Measurements from ENCODE around the gene RPS6KA3.
"Not testable (repeated sequence)": the region's sequence is repeated elsewhere in the genome, so short reads cannot be mapped to it uniquely, and the experiment has no call there.

The RPS6KA3 gene

GRCh38 chrX:20252381-20253231, 14.1 kb downstream of the RPS6KA3 start:
- Histone ChIP-seq H3K4me3 (ENCODE audit: control insufficient read depth in 1 of 7, extremely low read depth in 1 of 7, insufficient read depth in 4 of 7, low read depth in 2 of 7, low read length in 6 of 7) (no peak overlapping the region), H3K36me3 (ENCODE audit: control insufficient read depth in 4 of 4, insufficient read depth in 4 of 4, low read length in 3 of 4) (peaks cover 0 to 13% (median 2%) of the 10 kb centered on the region in 4 experiments), H3K4me1 (ENCODE audit: control extremely low read depth in 1 of 4, control insufficient read depth in 4 of 4, insufficient read depth in 4 of 4, low read length in 3 of 4) (peaks cover 0 to 1% (median 0%) of the 10 kb centered on the region in 4 experiments), H3K27ac (ENCODE audit: insufficient read depth in 1 of 2, low read depth in 1 of 2, low read length in 2 of 2, poor library complexity in 1 of 2, severe bottlenecking in 2 of 2) (no peak overlapping the region), H3K27me3 (replicated peaks in 2 of 5; ENCODE audit: control insufficient read depth in 4 of 5, insufficient read depth in 5 of 5, low read length in 4 of 5) (peaks cover 0 to 4% (median 0%) of the 10 kb centered on the region in 5 experiments), H3K9me3 (ENCODE audit: control extremely low read depth in 1 of 5, control insufficient read depth in 4 of 5, insufficient read depth in 2 of 5, low read depth in 1 of 5, low read length in 4 of 5) (peaks cover 0 to 8% (median 0%) of the 10 kb centered on the region in 5 experiments)
- CTCF ChIA-PET, result interaction anchor here (1.1 to 1.3 kb wide), 2 partner anchors 34 to 185 kb away, joined by 3 read pairs; no protein-coding TSS in a partner anchor
- DNase-seq, result peak in 2 of 3 donors; percentile 51 to 55
- POLR2A ChIA-PET, result no interaction called here
- 100% methylated on average over 2 of the region's 6 CpGs for WGBS (ENCODE audit: insufficient coverage)

DNA sequence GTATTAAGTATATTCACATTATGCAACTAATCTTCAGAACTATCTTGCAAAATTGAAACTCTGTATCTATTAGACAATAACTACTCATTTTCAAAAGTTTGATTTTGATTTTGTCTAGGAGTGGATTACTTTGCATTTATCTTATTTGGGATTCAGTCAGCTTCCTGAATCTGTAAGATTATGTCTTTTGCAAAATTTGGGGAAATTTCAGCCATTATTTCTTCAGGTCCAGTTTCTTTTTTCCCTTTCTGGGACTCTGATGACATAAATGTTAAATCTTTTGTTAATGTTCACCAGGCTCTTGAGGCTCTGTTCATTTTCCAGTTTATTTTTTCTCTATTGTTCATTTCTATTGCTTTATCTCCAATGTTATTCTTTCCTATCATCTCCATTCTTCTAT, 15.0 kb downstream of the RPS6KA3 start:
- no peak for DNase-seq

DNA sequence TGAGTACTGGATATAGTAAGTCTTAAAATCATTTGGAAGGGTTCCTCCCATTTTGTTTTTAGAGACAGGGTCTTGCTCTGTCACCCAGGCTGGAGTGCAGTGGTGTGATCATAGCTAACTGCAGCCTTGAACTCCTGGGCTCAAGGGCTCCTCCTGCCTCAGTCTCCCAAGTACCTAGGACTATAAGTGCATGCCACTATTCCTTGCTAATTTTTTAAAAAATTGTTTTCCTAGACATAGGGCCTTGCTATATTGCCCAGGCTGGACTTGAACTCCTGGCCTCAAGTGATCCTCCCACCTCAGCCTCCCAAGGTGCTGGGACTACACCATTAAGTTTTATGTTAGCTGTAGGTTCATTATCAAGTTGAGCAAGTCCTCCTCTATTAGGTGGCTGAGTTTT, 16.6 kb downstream of the RPS6KA3 start:
- H3K4me1 ChIP-seq (ENCODE audit: control extremely low read depth in 1 of 4, control insufficient read depth in 4 of 4, insufficient read depth in 4 of 4, low read length in 3 of 4); H3K27ac ChIP-seq (ENCODE audit: insufficient read depth in 1 of 2, low read depth in 1 of 2, low read length in 2 of 2, poor library complexity in 1 of 2, severe bottlenecking in 2 of 2); POLR2A ChIA-PET; DNase-seq; H3K9me3 ChIP-seq (ENCODE audit: control extremely low read depth in 1 of 5, control insufficient read depth in 4 of 5, insufficient read depth in 2 of 5, low read depth in 1 of 5, low read length in 4 of 5); CTCF ChIA-PET; H3K4me3 ChIP-seq (ENCODE audit: control insufficient read depth in 1 of 7, extremely low read depth in 1 of 7, insufficient read depth in 4 of 7, low read depth in 2 of 7, low read length in 6 of 7); H3K27me3 ChIP-seq (replicated peaks in 2 of 5; ENCODE audit: control insufficient read depth in 4 of 5, insufficient read depth in 5 of 5, low read length in 4 of 5): not testable (repeated sequence)
- peaks cover 0 to 13% (median 2%) of the 10 kb centered on the region in 4 experiments for H3K36me3 ChIP-seq (ENCODE audit: control insufficient read depth in 4 of 4, insufficient read depth in 4 of 4, low read length in 3 of 4)

More for the DNA sequence above, 15.0 kb downstream of the RPS6KA3 start:
- Histone ChIP-seq H3K27me3 (replicated peaks in 2 of 5; ENCODE audit: control insufficient read depth in 4 of 5, insufficient read depth in 5 of 5, low read length in 4 of 5) (peaks cover 0 to under 1% (median 0%) of the 10 kb centered on the region in 5 experiments), H3K4me1 (ENCODE audit: control extremely low read depth in 1 of 4, control insufficient read depth in 4 of 4, insufficient read depth in 4 of 4, low read length in 3 of 4) (peaks cover 0 to 1% (median 0%) of the 10 kb centered on the region in 4 experiments), H3K27ac (ENCODE audit: insufficient read depth in 1 of 2, low read depth in 1 of 2, low read length in 2 of 2, poor library complexity in 1 of 2, severe bottlenecking in 2 of 2) (no peak overlapping the region), H3K4me3 (ENCODE audit: control insufficient read depth in 1 of 7, extremely low read depth in 1 of 7, insufficient read depth in 4 of 7, low read depth in 2 of 7, low read length in 6 of 7) (no peak overlapping the region), H3K36me3 (ENCODE audit: control insufficient read depth in 4 of 4, insufficient read depth in 4 of 4, low read length in 3 of 4) (peaks cover 0 to 13% (median 2%) of the 10 kb centered on the region in 4 experiments), H3K9me3 (ENCODE audit: control extremely low read depth in 1 of 5, control insufficient read depth in 4 of 5, insufficient read depth in 2 of 5, low read depth in 1 of 5, low read length in 4 of 5) (peaks cover 0 to 8% (median 0%) of the 10 kb centered on the region in 5 experiments)
- POLR2A ChIA-PET, result no interaction called here
- CTCF ChIA-PET, result no interaction called here

- H3K4me1 ChIP-seq (ENCODE audit: control extremely low read depth in 1 of 4, control insufficient read depth in 4 of 4, insufficient read depth in 4 of 4, low read length in 3 of 4), result peaks cover 0 to 1% (median 0%) of the 10 kb centered on the region in 4 experiments
- H3K27me3 ChIP-seq (replicated peaks in 2 of 5; ENCODE audit: control insufficient read depth in 4 of 5, insufficient read depth in 5 of 5, low read length in 4 of 5), result peaks cover 0 to 4% (median 0%) of the 10 kb centered on the region in 5 experiments
- 100% methylated on average over 2 of the region's 7 CpGs for whole genome bisulfite sequencing (ENCODE audit: insufficient coverage)
- H3K36me3 ChIP-seq (ENCODE audit: control insufficient read depth in 4 of 4, insufficient read depth in 4 of 4, low read length in 3 of 4), result peaks cover 0 to 13% (median 2%) of the 10 kb centered on the region in 4 experiments
- CTCF ChIA-PET, result no interaction called here
- peaks cover 0 to 8% (median 0%) of the 10 kb centered on the region in 5 experiments for H3K9me3 ChIP-seq (ENCODE audit: control extremely low read depth in 1 of 5, control insufficient read depth in 4 of 5, insufficient read depth in 2 of 5, low read depth in 1 of 5, low read length in 4 of 5)
- no peak for DNase-seq
- no peak overlapping the region for H3K27ac ChIP-seq (ENCODE audit: insufficient read depth in 1 of 2, low read depth in 1 of 2, low read length in 2 of 2, poor library complexity in 1 of 2, severe bottlenecking in 2 of 2)
- no peak overlapping the region for H3K4me3 ChIP-seq (ENCODE audit: control insufficient read depth in 1 of 7, extremely low read depth in 1 of 7, insufficient read depth in 4 of 7, low read depth in 2 of 7, low read length in 6 of 7)
- POLR2A ChIA-PET, result no interaction called here
Measured at GRCh38 chrX:20248592-20249192, 18.0 kb downstream of the RPS6KA3 start.

GRCh38 chrX:20244931-20245330, 21.8 kb downstream of the RPS6KA3 start:
- CTCF ChIA-PET, result no interaction called here
- WGBS (ENCODE audit: insufficient coverage), result no CpG with 5 or more reads among the region's 2 CpGs
- POLR2A ChIA-PET, result no interaction called here
- Histone ChIP-seq H3K27ac (ENCODE audit: insufficient read depth in 1 of 2, low read depth in 1 of 2, low read length in 2 of 2, poor library complexity in 1 of 2, severe bottlenecking in 2 of 2) (no peak overlapping the region), H3K4me1 (ENCODE audit: control extremely low read depth in 1 of 4, control insufficient read depth in 4 of 4, insufficient read depth in 4 of 4, low read length in 3 of 4) (peaks cover 0 to 1% (median 0%) of the 10 kb centered on the region in 4 experiments), H3K36me3 (ENCODE audit: control insufficient read depth in 4 of 4, insufficient read depth in 4 of 4, low read length in 3 of 4) (no peaks in the 10 kb centered on the region), H3K27me3 (replicated peaks in 2 of 5; ENCODE audit: control insufficient read depth in 4 of 5, insufficient read depth in 5 of 5, low read length in 4 of 5) (peaks cover 0 to 4% (median 0%) of the 10 kb centered on the region in 5 experiments), H3K4me3 (ENCODE audit: control insufficient read depth in 1 of 7, extremely low read depth in 1 of 7, insufficient read depth in 4 of 7, low read depth in 2 of 7, low read length in 6 of 7) (no peak overlapping the region), H3K9me3 (ENCODE audit: control extremely low read depth in 1 of 5, control insufficient read depth in 4 of 5, insufficient read depth in 2 of 5, low read depth in 1 of 5, low read length in 4 of 5) (peaks cover 0 to 2% (median 0%) of the 10 kb centered on the region in 5 experiments)
- no peak for DNase-seq

GRCh38 chrX:20240201-20240600, 26.5 kb downstream of the RPS6KA3 start:
- Histone ChIP-seq H3K4me3 (ENCODE audit: control insufficient read depth in 1 of 7, extremely low read depth in 1 of 7, insufficient read depth in 4 of 7, low read depth in 2 of 7, low read length in 6 of 7) (no peak overlapping the region), H3K27me3 (replicated peaks in 2 of 5; ENCODE audit: control insufficient read depth in 4 of 5, insufficient read depth in 5 of 5, low read length in 4 of 5) (no peaks in the 10 kb centered on the region), H3K4me1 (ENCODE audit: control extremely low read depth in 1 of 4, control insufficient read depth in 4 of 4, insufficient read depth in 4 of 4, low read length in 3 of 4) (peaks cover 0 to 1% (median 0%) of the 10 kb centered on the region in 4 experiments), H3K9me3 (ENCODE audit: control extremely low read depth in 1 of 5, control insufficient read depth in 4 of 5, insufficient read depth in 2 of 5, low read depth in 1 of 5, low read length in 4 of 5) (peaks cover 0 to 5% (median 2%) of the 10 kb centered on the region in 5 experiments), H3K36me3 (ENCODE audit: control insufficient read depth in 4 of 4, insufficient read depth in 4 of 4, low read length in 3 of 4) (peaks cover 0 to 6% (median 1%) of the 10 kb centered on the region in 4 experiments), H3K27ac (ENCODE audit: insufficient read depth in 1 of 2, low read depth in 1 of 2, low read length in 2 of 2, poor library complexity in 1 of 2, severe bottlenecking in 2 of 2) (no peak overlapping the region)
- no peak for DNase-seq
- ChIA-PET CTCF (no interaction called here), POLR2A (no interaction called here)

- no peaks in the 10 kb centered on the region for H3K4me1 ChIP-seq (ENCODE audit: control extremely low read depth in 1 of 4, control insufficient read depth in 4 of 4, insufficient read depth in 4 of 4, low read length in 3 of 4)
- H3K4me3 ChIP-seq (ENCODE audit: control insufficient read depth in 1 of 7, extremely low read depth in 1 of 7, insufficient read depth in 4 of 7, low read depth in 2 of 7, low read length in 6 of 7), result no peak overlapping the region
- ChIA-PET CTCF (no interaction called here), POLR2A (interaction anchor here (0.6 kb wide), 1 partner anchor 138 kb away, joined by 3 read pairs; no protein-coding TSS in a partner anchor)
- H3K36me3 ChIP-seq (ENCODE audit: control insufficient read depth in 4 of 4, insufficient read depth in 4 of 4, low read length in 3 of 4), result peaks cover 0 to 12% (median 3%) of the 10 kb centered on the region in 4 experiments
- H3K27me3 ChIP-seq (replicated peaks in 2 of 5; ENCODE audit: control insufficient read depth in 4 of 5, insufficient read depth in 5 of 5, low read length in 4 of 5), result no peaks in the 10 kb centered on the region
- DNase-seq, result no peak
- H3K9me3 ChIP-seq (ENCODE audit: control extremely low read depth in 1 of 5, control insufficient read depth in 4 of 5, insufficient read depth in 2 of 5, low read depth in 1 of 5, low read length in 4 of 5), result peaks cover 0 to 7% (median 2%) of the 10 kb centered on the region in 5 experiments
- WGBS (ENCODE audit: insufficient coverage), result no CpG with 5 or more reads among the region's 1 CpG
- H3K27ac ChIP-seq (ENCODE audit: insufficient read depth in 1 of 2, low read depth in 1 of 2, low read length in 2 of 2, poor library complexity in 1 of 2, severe bottlenecking in 2 of 2), result no peak overlapping the region
Measured at GRCh38 chrX:20237864-20238263, 28.8 kb downstream of the RPS6KA3 start.

All from common myeloid progenitor, CD34-positive (primary cell).